ENCODE data around the gene AATK. TPM values are rescaled to one million over a fixed set of nuclear protein-coding genes. Genes with fewer than 3 reads are reported as not detected.

The AATK gene
- total and polyA plus RNA-seq, 2 of the 13 experiments (the other 11 are each of a cell fraction or from before 2014, with no cell fraction given): 2.9 to 8.4 TPM

DNA sequence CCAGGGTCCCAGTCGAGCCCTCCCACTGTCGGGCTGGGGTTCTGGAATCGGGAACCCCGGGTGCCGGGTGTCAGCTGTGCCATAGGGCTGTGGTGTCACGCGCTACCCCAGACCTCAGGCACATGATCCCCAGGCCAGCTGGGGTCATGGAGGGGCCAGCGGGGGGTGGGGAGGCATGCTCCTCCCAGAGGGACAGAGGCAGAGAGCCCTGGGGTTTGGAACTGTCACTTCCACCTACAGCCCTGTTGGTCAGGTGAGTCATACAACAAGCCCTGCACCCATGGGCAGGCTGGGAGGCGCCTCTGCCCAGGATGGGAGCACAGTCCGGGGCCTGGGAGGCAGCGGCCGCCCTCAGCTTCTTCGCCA lies 68.1 kb downstream of the AATK start:
- peak; percentile 42 for DNase-seq (ENCODE audit: low spot score)
- H3K27me3 ChIP-seq (ENCODE audit: control insufficient read depth in 1 of 2, insufficient read depth in 2 of 2, low read length in 2 of 2): no peaks in the 10 kb centered on the region
- H3K4me1 ChIP-seq (ENCODE audit: insufficient read depth, low read length): peaks cover 52% of the 10 kb centered on the region
- peaks cover 4 to 6% of the 10 kb centered on the region in 2 experiments; a peak in 1 of 5 replicates for H3K36me3 ChIP-seq (replicated peaks in 1 of 2; ENCODE audit: control insufficient read depth in 1 of 2, insufficient read depth in 2 of 2, low read length in 2 of 2)
- H4K20me1 ChIP-seq (ENCODE audit: insufficient read depth, low read length): no peaks in the 10 kb centered on the region
- WGBS (ENCODE audit: low lambda C conversion rate): 63% methylated on average over 13 of the region's 13 CpGs
- peak overlapping the region in 1 of 3 experiments; percentile 63; a peak in 1 of 6 replicates for H3K4me3 ChIP-seq (replicated peaks in 1 of 3; ENCODE audit: insufficient read depth in 1 of 3, low read depth in 2 of 3, low read length in 3 of 3)
- in situ Hi-C loops (cut with HindIII; ENCODE audit: extremely low pct_ligation_motif_present, low pct_unique_long_range_greater_than_20kb): loop anchor here (5.0 kb wide), 1 partner anchor 111 kb away; no protein-coding TSS in a partner anchor
- no TSS peak for BruUV-seq (replicated peaks)
- H3K4me2 ChIP-seq (ENCODE audit: low read depth, low read length): peak overlapping the region; percentile 86; the same call in 1 of the 2 replicates
- no peaks in the 10 kb centered on the region for H3K79me2 ChIP-seq (ENCODE audit: insufficient read depth, low read length)
- no peak overlapping the region for H2AFZ ChIP-seq (ENCODE audit: low read length)
- no peaks in the 10 kb centered on the region for H3K9me3 ChIP-seq (ENCODE audit: low read length)
- intact Hi-C loops (cut with micrococcal nuclease; ENCODE audit: unreplicated experiment): loop anchor here (1.0 to 2.0 kb wide), 2 partner anchors 53 to 75 kb away; no protein-coding TSS in a partner anchor
- ChIA-PET POLR2A (interaction anchor here (0.6 to 2.3 kb wide), 5 partner anchors 15 to 537 kb away, joined by 4 to 20 read pairs (median 5); partner anchors contain the start of gene NDUFAF8), CTCF (ENCODE audit: low intra/inter-chr PET ratio, low total read pairs) (interaction anchor here (0.6 to 1.7 kb wide), 2 partner anchors 57 to 74 kb away, joined by 3 to 12 read pairs; no protein-coding TSS in a partner anchor)
- no peak for ATAC-seq
- no peak for FAIRE-seq
- peak overlapping the region; percentile 0 for H3K27ac ChIP-seq (ENCODE audit: extremely low read length, insufficient read depth, low read length)
- H3K9ac ChIP-seq (ENCODE audit: insufficient read depth, low read depth, low read length): peak overlapping the region; percentile 53; the same call in 1 of the 2 replicates
- TF ChIP-seq SMAD9 (CRISPR knock-in tag; IDR thresholded peaks at IDR 0.05) (no peak), ZNF263 (CRISPR knock-in tag; IDR thresholded peaks at IDR 0.05) (peak; percentile 67; the same call in 1 of the 2 replicates), EHMT2 (IDR thresholded peaks at IDR 0.05; ENCODE audit: borderline replicate concordance, low read depth, low read length) (no peak), KAT8 (CRISPR knock-in tag; IDR thresholded peaks at IDR 0.05) (no peak), PCBP1 (IDR thresholded peaks at IDR 0.05; ENCODE audit: borderline replicate concordance, low read depth, low read length) (0 out of 2 replicates have a peak, but pooled peaks have one; percentile 7), AGO2 (optimal IDR thresholded peaks at IDR 0.05; ENCODE audit: low read depth, low read length) (peak; percentile 2), PHF8 (CRISPR knock-in tag; IDR thresholded peaks at IDR 0.05) (no peak), GPN1 (CRISPR knock-in tag; IDR thresholded peaks at IDR 0.05; ENCODE audit: borderline replicate concordance) (0 out of 2 replicates have a peak, but pooled peaks have one; percentile 8), FOXK1 (CRISPR knock-in tag; IDR thresholded peaks at IDR 0.05; ENCODE audit: borderline replicate concordance, low read depth) (no peak), ZNF180 (CRISPR knock-in tag; IDR thresholded peaks at IDR 0.05; ENCODE audit: borderline replicate concordance, low read depth) (no peak), RXRA (CRISPR knock-in tag; IDR thresholded peaks at IDR 0.05) (peak; percentile 88)
- TF ChIP-seq, protein P1, sequence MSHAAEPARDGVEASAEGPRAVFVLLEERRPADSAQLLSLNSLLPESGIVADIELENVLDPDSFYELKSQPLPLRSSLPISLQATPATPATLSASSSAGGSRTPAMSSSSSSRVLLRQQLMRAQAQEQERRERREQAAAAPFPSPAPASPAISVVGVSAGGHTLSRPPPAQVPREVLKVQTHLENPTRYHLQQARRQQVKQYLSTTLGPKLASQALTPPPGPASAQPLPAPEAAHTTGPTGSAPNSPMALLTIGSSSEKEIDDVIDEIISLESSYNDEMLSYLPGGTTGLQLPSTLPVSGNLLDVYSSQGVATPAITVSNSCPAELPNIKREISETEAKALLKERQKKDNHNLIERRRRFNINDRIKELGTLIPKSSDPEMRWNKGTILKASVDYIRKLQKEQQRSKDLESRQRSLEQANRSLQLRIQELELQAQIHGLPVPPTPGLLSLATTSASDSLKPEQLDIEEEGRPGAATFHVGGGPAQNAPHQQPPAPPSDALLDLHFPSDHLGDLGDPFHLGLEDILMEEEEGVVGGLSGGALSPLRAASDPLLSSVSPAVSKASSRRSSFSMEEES (CRISPR knock-in tag; IDR thresholded peaks at IDR 0.05): peak; percentile 16; the same call in 1 of the 2 replicates
- TF ChIP-seq, protein P2, sequence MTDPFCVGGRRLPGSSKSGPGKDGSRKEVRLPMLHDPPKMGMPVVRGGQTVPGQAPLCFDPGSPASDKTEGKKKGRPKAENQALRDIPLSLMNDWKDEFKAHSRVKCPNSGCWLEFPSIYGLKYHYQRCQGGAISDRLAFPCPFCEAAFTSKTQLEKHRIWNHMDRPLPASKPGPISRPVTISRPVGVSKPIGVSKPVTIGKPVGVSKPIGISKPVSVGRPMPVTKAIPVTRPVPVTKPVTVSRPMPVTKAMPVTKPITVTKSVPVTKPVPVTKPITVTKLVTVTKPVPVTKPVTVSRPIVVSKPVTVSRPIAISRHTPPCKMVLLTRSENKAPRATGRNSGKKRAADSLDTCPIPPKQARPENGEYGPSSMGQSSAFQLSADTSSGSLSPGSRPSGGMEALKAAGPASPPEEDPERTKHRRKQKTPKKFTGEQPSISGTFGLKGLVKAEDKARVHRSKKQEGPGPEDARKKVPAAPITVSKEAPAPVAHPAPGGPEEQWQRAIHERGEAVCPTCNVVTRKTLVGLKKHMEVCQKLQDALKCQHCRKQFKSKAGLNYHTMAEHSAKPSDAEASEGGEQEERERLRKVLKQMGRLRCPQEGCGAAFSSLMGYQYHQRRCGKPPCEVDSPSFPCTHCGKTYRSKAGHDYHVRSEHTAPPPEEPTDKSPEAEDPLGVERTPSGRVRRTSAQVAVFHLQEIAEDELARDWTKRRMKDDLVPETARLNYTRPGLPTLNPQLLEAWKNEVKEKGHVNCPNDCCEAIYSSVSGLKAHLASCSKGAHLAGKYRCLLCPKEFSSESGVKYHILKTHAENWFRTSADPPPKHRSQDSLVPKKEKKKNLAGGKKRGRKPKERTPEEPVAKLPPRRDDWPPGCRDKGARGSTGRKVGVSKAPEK (CRISPR knock-in tag; IDR thresholded peaks at IDR 0.05; ENCODE audit: borderline replicate concordance): 0 out of 2 replicates have a peak, but pooled peaks have one; percentile 13
- TF ChIP-seq, protein P3, sequence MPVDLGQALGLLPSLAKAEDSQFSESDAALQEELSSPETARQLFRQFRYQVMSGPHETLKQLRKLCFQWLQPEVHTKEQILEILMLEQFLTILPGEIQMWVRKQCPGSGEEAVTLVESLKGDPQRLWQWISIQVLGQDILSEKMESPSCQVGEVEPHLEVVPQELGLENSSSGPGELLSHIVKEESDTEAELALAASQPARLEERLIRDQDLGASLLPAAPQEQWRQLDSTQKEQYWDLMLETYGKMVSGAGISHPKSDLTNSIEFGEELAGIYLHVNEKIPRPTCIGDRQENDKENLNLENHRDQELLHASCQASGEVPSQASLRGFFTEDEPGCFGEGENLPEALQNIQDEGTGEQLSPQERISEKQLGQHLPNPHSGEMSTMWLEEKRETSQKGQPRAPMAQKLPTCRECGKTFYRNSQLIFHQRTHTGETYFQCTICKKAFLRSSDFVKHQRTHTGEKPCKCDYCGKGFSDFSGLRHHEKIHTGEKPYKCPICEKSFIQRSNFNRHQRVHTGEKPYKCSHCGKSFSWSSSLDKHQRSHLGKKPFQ (CRISPR knock-in tag; IDR thresholded peaks at IDR 0.05; ENCODE audit: insufficient replicate concordance): no peak
- TF ChIP-seq, protein P4, sequence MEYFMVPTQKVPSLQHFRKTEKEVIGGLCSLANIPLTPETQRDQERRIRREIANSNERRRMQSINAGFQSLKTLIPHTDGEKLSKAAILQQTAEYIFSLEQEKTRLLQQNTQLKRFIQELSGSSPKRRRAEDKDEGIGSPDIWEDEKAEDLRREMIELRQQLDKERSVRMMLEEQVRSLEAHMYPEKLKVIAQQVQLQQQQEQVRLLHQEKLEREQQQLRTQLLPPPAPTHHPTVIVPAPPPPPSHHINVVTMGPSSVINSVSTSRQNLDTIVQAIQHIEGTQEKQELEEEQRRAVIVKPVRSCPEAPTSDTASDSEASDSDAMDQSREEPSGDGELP (IDR thresholded peaks at IDR 0.05; ENCODE audit: borderline replicate concordance, low read depth): peak; percentile 23; the same call in 1 of the 2 replicates
- TF ChIP-seq, protein P5, sequence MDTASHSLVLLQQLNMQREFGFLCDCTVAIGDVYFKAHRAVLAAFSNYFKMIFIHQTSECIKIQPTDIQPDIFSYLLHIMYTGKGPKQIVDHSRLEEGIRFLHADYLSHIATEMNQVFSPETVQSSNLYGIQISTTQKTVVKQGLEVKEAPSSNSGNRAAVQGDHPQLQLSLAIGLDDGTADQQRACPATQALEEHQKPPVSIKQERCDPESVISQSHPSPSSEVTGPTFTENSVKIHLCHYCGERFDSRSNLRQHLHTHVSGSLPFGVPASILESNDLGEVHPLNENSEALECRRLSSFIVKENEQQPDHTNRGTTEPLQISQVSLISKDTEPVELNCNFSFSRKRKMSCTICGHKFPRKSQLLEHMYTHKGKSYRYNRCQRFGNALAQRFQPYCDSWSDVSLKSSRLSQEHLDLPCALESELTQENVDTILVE (CRISPR knock-in tag; IDR thresholded peaks at IDR 0.05): no peak

Data from HepG2 (cell line).